AG10803 (cell line): Measurements from ENCODE around the gene ZNF749.

Experiments used
- DNase-seq: peaks from one replicate; pipeline ENCODE4 v3.0.0; 2010; ENCODE audit warnings: low read depth
- H3K4me3 ChIP-seq: 2 replicates; pipeline ENCODE4 v1.5.1; 2011; ENCODE audit warnings: mild to moderate bottlenecking, low read length, control low read depth
- CTCF ChIP-seq: conservative IDR thresholded peaks from 2 replicates; pipeline ENCODE4 v1.5.1; 2011; ENCODE audit warnings: mild to moderate bottlenecking, low read length, control low read depth, inconsistent platforms

ZNF749 gene

GRCh38 chr19:57437931-57438330 is 2.8 kb downstream of the ZNF749 start:
- TF ChIP-seq CTCF, result no peak
- DNase-seq, result peak; percentile 9

DNA sequence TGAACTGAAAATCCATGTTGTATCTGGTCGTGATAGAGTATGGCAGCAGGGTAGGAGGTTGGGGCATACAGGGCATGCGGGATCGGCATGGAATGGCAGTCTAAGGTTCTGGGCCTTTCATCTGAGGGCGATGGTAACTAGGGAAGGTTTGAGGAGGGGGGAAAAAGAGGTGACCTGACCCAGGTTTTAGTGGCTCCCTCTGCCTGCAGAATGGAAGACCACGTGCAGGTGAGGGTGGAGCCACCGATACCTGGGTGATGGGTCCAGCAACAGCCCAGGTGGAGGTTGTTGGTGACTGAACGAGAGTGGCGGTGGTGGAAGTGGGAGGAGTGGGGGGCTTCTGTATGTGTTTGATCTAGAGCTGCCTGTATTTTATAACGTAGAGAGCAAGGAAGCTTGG is 3.8 kb downstream of the ZNF749 start:
- no peak overlapping the region for H3K4me3 ChIP-seq
- no peak for TF ChIP-seq CTCF
- DNase-seq, result no peak

More at GRCh38 chr19:57437931-57438330, 2.8 kb downstream of the ZNF749 start:
- H3K4me3 ChIP-seq, result no peak overlapping the region

DNA sequence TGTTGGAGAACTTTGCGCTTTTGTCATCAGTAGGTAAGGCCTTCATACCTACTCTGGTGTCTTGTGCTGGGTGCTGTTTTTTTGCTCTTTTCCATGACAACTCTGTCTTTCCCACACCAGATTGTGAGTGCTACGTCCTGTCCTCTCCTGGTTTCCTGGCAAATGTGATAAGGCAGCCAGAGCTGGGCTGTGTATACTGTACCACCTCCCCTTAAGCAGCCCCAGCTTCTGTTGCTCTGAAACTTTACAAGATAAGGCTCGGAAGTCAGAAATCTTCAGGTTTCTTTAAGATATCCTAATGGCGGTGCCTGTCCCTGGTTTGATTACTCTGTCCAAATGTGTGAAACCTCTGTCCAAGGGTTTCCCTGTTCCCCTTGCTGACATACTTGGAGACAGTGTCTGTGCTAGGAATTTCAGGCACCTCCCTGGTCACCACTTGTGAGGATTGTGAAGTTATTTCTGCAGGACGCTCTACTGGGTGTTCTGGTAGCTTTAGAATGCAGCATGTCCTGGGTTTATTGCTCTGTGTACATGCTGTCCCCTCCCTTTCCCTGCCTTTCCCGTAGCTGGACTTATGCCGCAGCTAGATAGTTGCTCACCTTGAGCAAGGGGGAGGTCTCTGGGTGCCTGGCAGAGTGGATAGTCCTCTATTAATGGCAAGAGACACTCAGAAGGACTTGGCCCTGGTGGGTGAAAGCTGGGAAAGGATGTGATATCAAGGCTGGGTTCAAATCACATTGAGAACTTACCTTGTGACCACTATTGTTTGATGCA is 7.0 kb downstream of the ZNF749 start:
- DNase-seq, result no peak
- no peak overlapping the region for H3K4me3 ChIP-seq
- TF ChIP-seq CTCF, result no peak

DNA sequence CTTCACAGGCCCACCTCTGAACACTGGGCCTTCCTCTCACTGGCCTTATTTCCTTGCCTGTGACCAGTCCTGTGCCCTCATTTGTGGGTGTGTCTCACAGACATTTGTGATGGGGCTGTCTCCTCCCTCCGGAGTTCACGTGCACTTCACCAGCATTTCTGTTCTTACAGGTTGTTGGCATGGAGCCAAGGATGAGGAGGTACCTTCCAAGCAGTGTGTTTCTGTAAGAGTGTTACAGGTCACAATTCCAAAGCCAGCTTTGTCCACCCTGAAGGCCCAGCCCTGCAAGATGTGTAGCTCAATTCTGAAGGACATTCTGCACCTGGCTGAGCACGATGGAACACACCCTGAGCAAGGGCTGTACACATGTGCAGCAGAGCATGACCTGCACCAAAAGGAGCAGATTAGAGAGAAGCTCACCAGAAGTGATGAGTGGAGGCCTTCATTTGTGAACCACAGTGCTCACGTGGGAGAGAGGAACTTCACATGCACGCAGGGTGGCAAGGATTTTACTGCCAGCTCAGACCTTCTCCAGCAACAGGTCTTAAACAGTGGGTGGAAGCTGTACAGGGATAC is 8.1 kb downstream of the ZNF749 start:
- no peak for DNase-seq
- no peak overlapping the region for H3K4me3 ChIP-seq
- TF ChIP-seq CTCF, result no peak

DNA sequence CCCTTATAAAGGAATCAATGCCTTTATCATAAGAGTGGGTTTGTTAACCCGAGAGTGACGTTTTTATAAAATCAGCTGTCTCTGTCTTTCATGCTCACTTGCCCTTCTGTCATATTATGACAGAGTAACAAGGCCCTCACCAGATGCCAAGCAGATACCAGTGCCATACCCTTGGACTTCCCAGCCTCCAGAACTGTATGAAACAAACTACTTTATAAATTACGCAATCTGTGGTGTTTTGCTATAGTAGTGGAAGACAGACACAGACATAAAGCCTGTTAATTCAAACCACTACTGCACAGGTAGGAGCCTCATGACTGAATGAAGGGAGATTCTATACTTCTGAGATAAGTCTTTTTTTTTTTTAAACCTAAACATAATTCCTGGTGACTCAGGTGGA is 17.2 kb downstream of the ZNF749 start:
- TF ChIP-seq CTCF, result no peak
- DNase-seq, result no peak
- no peak overlapping the region for H3K4me3 ChIP-seq

DNA sequence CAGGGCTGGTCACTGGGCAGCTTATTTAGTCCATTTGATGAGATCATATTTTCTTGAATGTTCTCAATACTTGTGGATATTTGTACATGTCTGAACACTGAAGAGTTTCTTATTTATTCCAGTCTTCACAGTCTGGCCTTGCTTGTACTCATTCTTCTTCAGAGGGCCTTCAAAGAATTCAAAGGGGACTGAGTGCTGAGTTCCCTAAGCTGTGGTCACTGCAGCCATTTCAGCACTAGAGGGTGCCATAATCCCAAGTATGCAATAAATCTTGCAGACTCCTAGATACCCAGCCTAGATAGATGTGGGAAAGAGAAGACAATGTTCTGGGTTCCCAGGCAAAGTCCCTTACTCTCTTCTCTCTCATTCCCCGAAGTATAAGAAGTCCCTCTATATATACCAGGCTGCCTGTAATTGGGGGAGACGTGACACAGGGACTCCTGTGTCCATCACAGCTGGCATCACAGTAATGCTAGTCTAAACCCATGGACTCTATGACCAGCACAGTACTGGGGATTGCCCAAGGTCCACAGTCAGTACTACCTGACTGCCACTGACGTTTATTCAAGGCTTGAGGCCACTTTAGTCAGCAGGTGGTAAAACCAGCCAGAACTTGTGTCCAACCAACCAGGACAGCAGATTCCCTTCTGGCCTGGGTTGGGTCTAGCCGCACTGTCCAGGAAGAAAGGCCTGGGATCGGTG is 30.7 kb downstream of the ZNF749 start:
- no peak overlapping the region for H3K4me3 ChIP-seq
- peak; percentile 45 for TF ChIP-seq CTCF
- DNase-seq, result peak; percentile 23
